Right forelimb (tissue), 1 donor: ENCODE results near the gene LHX2.
"Not testable (repeated sequence)": the region's sequence is repeated elsewhere in the genome, so short reads cannot be mapped to it uniquely, and the experiment has no call there.

Experiments used
- DNase-seq: peaks from one replicate; pipeline ENCODE4 v3.0.0-alpha.2; 2018

The LHX2 gene, protein sequence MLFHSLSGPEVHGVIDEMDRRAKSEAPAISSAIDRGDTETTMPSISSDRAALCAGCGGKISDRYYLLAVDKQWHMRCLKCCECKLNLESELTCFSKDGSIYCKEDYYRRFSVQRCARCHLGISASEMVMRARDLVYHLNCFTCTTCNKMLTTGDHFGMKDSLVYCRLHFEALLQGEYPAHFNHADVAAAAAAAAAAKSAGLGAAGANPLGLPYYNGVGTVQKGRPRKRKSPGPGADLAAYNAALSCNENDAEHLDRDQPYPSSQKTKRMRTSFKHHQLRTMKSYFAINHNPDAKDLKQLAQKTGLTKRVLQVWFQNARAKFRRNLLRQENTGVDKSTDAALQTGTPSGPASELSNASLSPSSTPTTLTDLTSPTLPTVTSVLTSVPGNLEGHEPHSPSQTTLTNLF

DNA sequence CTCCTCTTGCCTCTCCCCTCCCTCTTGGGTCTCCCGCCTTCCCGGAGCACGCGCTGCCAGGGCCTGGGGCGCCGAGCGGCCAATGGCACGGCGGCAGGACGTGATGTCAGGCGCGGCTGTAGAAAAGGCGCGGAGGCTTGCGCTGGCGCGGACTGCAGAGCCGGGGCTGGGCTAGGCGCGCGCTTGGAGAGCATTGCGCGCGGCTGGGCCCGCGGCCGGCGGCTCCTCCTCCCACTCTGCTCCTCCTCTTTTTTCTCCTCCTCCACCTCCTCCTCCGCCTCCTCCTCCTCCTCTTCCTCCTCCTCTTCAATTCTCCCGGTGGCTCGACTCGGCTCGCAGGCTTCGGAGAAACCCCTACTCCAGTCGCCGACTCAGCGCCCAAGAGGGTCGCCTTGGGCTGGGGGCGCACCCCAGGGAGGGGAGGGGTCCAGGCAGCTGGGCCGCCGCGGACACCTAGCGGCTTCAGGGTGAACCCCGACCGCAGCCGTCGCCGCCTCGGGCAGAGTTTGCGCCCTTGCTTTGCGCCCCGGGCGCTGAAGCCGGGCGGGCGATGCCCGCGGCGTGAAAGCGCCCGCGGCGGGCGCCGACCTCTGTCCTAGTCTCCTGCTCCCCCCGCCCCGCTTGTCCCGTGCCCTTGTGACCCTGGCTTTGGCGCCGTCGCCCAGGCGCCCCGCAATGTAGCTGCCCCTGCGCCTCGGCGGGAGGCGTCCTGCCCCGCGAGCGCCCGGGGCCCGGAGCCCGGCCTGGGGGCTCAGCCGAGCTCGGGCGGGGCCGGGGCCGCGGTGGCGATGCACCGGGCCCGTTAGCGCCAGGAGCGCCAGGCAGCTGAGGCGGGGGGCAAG is at the start of gene LHX2:
Gene LHX2 (plus strand): TSS at position 309 of the 842 bp plus-strand sequence. CDS start 581 bp downstream, outside the sequence.
- peak; percentile 90 for DNase-seq

DNA sequence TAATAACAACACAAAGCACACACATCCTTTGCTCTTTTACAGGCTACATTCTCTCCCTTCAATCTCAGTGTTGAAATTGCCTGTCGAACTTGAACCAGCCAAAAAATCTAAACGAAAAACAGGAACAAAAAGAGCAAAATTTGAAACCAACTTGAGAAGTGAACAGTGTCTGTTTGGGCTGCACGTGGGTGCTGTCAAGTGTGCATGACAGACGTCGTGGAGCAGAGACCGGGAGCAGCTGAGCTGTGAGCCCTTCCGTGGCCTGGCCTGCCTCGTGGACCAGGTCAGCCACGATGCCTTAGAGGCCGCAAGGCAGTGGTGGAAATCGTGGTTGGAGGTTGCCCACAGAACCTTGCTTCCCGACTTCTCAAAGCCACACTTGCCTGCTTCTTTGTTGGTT is 46.8 kb upstream of the LHX2 start:
- DNase-seq: no peak

DNA sequence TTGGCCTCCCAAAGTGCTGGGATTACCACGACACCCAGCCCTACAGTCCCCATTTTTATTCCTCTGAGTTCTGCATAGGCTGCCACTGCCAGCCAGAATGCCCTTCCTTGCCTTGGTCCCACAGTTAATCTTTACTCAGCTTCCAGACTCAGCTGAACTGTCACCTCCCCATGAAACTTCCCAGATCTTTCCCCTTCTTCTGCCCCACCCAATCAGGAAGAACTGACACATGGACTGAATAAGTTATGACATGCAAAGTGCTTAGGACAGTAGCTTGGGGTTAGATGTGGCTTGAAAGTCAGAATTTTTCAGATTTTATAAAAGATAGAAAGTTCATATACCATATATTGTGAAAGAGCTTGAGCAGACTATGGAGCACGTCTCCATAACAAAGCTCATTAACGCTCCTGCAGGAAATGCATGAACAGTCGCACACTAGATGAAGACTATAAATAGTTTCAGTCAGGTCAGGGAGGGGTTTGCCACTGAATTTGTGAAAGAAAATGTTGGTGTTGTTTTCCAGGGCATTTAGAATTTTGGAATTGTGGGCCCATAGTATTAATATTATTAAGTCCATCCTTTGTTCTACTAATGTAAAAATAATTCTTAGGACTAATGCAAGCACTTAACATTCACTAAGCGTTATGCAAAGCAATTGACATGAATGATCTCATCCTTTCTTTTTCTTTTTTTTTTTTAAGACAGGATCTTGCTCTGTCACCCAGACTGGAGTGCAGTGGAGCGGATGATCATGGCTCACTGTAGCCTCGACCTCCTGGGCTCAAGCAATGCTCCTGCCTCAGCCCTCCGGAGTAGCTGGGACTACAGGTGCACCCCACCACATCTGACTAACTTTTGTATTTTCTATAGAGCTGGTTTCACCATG is 45.5 kb upstream of the LHX2 start:
- DNase-seq: no peak

DNA sequence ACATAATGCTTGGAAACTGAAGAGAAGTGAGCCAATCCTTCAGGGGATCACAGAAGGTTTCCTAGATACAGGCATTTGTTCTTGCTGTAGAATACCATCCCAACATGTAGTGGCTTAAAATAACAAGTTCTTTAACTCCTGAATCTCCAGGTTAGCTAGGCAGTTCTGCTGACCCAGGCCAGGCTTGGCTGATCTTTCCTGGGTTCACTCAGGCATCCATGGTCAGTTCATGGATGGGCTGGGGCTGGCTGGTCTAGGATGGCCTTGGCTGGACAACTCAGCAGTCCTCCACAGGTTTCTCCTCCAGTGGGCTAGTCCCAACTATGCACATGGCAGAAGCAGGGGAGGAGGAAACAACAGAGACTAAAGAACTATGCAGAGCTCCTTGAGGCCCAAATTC is 44.2 kb upstream of the LHX2 start:
- DNase-seq: no peak

DNA sequence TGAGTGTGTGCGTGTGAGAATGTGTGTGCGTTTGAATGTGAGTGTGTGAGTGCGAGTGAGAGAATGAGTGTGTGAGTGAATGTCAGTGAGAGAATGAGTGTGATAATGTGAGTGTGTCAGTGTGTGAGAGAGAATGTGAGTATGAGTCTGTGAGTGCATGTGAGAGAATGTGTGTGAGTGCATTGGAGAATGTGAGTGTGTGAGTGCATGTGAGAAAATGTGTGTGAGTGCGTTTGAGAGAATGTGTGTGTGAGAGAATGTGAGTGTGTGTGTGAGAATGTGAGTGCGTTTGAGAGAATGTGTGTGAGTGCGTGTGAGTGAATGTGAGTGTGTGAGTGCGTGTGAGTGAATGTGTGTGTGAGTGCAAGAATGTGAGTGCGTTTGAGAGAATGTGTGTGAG is 39.0 kb upstream of the LHX2 start:
- no peak for DNase-seq

DNA sequence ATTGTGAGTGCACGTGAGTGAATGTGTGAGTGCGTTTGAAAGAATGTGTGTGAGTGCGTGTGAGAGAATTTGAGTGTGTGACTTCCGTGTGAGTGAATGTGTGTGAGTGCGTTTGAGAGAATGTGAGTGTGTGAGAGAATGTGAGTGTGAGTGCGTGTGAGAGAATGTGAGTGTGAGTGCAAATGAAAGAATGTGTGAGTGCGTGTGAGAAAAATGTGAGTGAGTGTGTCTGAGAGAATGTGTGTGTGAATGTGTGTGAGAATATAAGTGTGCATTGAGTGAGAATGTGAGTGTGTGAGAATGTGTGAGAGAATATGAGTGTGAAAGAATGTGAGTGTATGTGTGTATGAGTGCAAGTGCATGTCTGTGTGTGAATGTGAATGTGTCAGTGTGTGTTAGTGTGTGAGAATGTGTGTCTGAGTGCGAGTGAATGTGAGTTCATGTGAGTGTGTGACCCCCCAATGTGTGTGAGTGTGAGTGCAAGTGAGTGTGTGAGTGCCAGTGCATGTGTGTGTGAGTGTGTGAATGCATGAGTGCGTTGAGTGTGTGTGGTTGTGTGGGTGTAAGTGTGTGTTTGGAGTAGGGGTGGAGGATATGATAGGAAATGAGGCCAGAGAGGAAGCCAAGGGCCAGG is 37.9 kb upstream of the LHX2 start:
- no peak for DNase-seq

DNA sequence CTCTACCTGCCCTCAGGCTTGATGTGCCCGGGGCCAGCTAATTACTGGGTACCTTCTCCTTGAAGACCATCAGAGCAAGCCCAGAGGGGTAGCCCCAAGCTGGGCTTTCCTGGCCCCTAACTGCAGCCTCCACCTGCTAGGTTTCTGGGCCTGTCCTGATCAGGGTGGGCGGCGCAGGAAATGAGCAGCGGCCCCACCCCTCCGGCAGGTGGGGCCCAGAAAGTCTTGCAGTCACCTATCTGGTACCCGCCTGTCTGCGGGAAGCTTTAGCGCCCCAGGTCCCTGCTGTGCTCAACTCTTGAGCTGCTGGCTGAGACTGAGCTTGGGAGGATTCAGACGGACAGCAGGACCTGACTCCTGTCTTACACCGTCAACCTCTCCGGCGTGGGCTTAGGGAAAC is 37.1 kb upstream of the LHX2 start:
- DNase-seq: no peak

DNA sequence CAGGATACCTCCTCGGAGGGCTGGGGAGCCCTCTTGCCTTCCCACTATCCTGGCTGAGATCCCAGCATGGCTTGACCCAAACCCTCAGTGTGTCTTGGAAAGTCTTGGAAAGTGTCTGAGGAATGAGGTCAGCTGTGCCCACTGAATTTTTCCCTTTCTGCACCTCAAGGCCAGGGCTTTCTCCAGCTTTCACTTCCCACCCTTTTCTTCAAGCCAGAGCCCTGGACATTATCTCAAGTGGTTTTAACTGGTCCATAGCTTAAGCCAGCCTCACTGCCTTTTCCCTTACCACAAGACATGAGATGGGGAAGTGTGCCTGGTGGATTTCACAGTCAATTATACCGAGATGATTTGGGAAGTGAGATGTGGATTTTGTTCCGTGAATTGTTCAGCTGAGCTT is 35.7 kb upstream of the LHX2 start:
- no peak for DNase-seq

DNA sequence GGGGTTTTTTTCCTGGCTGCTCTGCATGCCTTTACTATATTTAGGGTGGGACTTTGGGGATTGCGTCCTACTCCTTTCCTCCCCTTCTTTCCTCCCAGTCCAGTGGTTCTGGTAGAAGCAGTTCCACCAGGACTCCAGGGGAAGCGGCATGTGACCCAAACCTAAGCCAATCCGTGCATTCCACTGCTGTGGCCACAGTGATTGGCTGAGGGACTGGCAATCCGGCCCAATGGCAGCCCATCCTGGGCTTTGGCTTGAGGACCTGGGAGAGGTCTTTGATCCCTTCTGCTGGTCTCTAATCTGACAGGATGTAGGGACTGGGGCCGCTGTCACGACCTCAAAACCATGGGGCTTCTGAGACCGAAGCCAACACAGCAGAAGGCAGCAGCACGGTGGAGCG is 35.0 kb upstream of the LHX2 start:
- not testable (repeated sequence) for DNase-seq

DNA sequence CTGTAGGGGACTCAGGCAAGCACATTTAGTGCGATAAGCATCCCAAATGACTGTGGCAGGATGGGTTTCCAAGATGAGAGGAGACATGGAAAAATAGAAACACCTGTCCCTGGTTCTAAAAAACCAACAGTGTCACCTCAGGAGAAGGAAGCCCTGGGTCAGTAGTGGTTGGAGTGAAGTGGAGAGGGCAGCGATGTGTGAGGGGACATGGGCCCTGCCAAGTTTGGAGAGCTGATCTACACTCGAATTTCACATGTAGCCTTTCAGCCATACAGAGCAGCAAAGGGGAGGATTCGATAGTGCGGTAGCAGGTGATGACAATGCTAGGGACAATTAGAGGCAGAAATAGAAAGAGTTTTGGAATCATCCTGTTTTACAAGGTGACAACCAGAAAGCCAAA is 32.6 kb upstream of the LHX2 start:
- DNase-seq: no peak

DNA sequence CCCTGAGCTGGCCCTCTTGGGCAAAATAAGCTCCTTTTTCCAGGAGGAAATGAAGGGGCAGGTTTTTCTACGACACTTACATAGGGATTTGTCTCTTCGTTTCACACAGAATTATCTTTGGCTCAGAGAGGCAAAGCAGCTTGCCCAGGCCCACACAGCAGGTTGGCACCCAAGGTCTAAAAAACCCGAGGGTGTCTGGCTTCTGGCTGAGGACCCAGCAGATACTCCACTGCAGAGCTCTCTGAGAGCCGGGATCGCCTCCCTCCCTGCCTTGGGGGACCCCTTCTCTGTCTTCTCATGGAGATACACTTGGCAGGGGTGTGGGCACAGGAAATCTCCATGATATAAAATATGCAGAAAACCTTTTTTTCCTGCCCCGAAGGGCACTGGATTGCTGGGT is 29.0 kb upstream of the LHX2 start:
- no peak for DNase-seq

DNA sequence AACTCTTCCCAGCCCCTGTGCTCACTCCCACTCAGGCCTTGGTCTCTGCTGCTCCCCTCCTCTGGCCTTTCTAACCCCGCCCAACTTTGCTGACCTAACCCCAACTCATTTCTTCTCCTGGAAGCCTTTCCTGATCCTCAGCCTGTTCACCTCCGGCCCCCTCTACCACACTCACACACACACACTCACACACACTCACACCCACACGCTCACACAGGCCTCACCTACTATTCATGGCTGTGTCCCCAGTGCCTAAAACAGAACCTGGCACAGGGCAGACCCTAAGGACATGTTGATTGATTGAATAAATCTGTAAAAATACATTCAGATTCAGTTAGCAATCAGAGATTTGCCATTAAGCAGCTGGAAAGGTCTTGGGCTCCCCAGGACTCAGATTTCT is 28.5 kb upstream of the LHX2 start:
- no peak for DNase-seq

DNA sequence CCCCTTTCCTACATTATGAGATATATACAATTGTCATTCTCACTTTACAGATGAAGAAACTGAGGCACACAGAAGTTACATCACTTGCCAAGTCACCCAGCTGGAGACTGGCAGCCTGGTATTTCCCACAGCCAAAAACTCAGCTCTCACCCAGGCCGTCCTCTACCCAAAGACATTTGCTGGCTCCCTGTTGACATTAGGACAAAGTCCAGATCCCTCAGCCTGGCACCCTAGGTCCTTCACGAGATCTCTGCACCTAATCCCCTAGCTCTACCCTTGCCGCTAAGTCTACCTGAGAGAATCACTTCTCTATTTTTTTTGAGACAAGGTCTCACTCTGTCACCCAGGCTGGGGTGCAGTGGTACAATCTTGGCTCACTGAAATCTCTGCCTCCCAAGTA is 26.8 kb upstream of the LHX2 start:
- no peak for DNase-seq

DNA sequence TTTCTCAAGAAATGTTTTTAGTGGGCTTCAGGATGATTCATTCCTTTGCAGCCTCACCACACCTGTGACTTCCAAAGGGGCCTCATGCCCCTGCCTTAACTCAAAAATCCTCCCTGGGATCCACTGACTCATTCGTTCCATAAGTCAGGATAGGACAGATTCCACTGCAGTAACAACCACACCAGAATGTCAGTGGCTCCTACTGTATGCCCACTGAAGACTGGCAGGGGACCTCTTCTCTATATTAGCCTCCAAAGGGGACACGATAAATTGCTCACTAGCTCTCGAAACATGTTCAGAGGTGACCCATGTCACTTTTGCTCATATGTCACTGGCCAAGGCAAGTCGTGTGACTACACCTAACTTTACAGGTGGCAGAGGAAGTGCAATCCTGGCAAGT is 25.7 kb upstream of the LHX2 start:
- no peak for DNase-seq

DNA sequence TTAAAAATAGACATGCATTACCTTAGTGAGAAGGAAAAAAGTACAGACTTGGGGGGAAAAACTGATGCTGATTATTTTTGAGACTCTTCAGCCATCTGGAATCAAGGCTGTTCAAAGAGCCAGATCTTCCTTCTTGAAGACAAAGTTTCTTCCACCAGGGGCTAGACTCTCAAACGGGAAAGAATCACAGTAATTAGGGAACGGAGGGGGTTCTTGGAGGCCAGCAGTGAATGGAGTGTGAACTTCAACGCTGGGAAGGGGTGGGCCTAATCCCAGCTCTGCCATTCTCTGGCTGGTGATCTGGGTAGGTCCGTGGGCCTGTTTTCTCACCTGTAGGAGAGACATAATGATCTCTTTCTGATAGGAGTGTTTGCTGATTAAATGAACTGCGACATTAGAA is 21.1 kb upstream of the LHX2 start:
- no peak for DNase-seq

DNA sequence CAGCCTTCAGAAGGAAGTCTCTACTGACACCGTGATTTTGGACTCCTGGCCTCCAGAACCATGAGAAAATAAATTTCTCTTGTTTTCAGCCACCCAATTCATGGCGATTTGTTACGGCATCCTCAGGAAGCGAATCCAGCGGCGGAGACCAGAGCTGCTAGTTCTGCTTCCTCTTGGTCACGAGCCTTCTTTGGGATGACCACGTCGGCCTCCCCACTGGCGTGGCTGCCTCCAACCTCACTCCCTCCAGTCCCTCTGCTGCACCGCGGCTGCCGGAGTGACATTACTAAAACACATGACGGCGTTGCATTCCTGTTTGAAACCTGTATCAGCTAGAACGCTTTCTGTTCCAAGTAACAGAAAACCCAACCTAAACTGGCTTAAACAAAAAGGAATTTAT is 18.9 kb upstream of the LHX2 start:
- DNase-seq: not testable (repeated sequence)

DNA sequence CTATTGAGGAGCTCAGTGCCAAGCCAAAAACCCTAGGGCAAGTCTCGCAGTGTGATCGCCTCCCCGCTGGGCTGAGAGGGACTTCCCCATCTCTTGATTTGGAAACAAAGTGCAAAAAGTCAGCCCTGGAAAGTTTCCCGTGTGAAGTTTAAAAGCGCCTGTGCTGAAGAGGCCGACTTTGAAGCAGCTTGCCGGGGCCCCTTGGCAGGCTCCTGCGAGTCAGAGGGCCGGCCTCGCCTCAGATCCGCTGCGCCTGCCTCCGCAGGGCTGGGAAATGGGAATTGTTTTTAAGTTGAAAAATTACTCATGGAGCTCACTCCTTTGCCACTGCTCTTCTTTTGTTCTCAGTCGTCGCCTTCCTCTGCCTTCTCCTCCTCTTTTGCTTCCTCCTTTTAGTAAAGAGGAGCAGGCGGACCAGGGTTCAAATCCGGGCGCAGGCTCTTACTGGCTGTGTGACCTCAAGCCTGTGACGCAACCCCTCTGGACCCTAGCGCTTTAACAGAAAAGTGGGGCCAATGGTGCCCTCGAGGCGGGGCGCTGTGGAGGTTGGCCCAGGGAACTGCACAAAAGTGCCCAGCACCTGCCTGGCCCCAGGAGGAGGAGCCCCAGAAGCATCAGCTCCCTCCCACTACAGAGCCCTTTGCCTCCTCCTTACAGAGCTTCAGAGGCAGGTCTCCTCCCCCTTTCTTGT is 14.7 kb upstream of the LHX2 start:
- DNase-seq: no peak

DNA sequence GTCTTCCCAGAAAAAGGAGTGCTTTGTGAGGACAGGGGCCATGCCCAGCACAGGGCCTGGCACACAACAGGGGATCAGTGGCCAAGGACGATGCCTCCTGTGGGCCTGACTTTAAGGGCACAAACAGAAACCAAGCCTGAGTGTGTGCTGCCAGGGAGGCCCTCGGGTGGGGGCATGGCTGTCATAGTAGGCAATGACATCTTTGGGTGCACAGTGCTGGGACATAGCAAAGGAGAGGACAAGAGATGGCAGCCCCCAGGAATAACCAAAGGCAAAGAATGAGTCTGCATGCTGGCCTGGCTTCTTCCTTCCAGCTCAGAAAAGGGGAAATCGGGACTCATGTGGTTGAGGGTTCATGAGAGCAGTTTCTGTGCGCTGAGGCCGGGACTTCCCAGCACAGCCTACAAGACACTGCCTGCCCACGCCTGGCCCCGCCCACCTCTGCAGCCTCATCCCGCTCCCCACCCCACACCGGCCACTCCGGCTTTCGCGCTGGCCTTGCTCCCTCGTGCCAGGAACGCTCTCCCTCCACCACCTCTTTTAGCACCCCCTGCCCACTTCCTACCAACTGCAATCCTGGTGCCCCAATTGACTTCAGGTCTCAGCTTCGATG is 13.8 kb upstream of the LHX2 start:
- DNase-seq: no peak

DNA sequence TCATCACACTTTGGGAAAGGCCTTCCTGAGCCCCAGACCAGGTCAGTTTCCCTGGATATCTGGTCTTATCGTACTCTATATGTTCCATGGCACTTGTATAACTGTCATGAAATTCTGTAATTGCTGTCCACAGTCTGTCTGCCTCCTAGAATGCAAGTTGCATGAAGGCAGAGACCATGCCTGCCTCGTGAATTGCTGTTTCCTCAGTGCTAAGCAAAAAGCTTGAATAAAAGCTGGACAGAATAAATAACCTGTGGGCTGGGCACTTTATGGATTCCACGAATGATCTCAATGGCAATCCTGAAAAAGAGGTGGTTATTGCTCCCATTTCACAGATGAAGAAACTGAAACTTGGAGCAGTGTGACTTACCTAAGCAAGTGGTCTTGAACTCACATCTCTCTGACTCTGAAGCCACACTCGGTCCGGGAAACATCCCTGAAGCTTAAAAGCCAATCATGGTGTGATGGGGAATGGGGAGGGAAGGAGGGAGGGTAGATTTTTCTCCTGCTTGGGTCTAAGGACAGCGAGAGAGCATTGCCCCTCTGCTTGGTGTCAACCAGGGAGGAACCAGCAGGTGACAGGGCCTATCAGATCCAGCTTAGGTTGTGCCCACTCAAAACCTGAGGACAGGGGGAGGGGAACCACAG is 13.2 kb upstream of the LHX2 start:
- no peak for DNase-seq

DNA sequence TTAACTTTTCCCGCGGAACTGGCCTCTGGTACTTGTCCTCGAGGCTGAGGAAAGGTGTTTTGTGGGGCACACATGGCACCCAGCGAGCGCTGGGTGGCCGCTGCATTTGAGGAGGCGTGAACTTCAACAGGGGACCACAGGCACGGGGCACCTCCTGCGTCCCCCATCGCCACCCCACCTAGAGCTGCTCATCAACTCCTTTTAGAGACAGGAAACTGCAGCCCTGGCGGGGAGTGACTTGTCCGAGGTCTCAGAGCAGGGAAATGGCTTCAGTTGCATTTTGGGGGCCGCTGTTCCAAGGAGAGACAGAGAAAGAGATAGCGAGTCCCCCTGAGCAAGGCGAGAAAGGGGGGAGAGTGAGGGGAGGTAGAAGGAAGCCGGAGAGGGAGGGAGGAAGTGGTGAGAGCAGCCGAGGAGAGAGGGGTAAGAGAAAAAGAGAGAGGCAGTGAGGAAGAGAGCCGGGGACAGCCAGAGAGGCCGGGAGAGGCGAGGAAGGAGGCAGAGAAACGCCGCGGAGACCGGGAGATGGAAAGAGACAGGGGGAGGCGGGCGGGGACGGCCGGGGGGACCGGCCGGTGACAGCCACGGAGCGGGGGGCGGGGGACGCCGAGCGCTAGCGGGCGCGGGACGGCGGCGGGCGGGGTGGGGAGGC is 12.5 kb upstream of the LHX2 start:
- no peak for DNase-seq

DNA sequence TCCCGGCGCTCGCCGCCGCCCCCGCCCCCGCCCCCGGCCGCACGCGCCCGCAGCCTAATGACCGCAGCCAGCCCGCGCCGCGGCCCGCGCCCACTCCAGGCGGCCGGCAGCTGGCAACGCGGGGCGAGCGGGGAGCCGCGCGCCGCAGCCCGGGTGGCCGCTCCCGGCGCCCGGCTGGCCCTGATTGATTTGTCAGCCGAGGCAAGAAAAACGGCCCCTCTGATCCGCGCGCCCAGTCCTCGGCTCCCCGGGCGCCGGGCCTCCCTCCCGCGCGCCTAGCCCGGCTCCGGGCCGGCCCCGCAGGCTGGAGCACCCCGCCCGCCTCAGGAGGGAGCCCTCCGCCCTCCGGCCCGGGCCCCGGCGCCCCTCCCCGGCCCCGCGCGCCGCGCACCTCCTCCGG is 11.9 kb upstream of the LHX2 start:
- DNase-seq: no peak
